Measurements from ENCODE around the gene MANEAL.

The MANEAL gene

DNA sequence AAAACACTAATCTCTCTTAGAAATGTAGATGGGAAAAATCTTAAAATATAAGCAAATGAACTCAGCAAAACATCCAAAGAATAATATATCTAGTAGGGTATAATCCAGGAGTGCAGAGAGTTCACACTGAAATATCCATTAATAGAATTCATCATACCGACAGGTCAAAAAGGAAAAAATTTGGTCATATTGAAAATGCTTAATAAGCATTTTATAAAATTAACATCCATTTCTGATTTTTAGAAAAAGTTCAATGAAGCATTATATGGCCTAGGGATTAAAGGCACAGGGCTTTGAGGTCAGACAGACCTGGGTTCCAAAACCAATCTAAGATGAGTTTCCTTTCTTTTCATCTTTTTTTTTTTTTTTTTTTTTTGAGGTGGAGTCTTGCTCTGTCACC lies 45.1 kb upstream of the MANEAL start (continued):
- TF ChIP-seq, protein P1, sequence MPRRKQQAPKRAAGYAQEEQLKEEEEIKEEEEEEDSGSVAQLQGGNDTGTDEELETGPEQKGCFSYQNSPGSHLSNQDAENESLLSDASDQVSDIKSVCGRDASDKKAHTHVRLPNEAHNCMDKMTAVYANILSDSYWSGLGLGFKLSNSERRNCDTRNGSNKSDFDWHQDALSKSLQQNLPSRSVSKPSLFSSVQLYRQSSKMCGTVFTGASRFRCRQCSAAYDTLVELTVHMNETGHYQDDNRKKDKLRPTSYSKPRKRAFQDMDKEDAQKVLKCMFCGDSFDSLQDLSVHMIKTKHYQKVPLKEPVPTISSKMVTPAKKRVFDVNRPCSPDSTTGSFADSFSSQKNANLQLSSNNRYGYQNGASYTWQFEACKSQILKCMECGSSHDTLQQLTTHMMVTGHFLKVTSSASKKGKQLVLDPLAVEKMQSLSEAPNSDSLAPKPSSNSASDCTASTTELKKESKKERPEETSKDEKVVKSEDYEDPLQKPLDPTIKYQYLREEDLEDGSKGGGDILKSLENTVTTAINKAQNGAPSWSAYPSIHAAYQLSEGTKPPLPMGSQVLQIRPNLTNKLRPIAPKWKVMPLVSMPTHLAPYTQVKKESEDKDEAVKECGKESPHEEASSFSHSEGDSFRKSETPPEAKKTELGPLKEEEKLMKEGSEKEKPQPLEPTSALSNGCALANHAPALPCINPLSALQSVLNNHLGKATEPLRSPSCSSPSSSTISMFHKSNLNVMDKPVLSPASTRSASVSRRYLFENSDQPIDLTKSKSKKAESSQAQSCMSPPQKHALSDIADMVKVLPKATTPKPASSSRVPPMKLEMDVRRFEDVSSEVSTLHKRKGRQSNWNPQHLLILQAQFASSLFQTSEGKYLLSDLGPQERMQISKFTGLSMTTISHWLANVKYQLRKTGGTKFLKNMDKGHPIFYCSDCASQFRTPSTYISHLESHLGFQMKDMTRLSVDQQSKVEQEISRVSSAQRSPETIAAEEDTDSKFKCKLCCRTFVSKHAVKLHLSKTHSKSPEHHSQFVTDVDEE (CRISPR knock-in tag; IDR thresholded peaks at IDR 0.05), result no peak
- no peak for TF ChIP-seq TOX (CRISPR knock-in tag; IDR thresholded peaks at IDR 0.05; ENCODE audit: borderline replicate concordance)

DNA sequence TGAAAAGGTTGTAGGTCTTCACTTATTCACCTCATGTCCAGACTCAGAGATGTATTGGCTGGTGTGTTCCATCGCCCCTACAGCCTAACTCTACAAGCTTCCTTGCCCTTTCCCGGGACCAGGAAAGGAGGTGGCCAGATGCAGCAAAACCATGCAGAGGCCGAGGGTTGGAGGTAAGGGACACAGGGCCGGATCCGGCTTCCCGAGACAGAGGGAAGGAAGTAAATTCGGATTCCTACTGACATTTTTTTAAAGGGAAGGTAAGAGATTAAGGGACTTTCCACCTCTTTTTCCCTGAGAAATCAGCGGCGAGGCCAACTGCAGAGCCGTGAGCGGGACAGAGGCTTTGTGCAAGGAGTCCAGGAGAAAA lies 41.4 kb upstream of the MANEAL start:
- no peak for TF ChIP-seq SNAI2 (CRISPR knock-in tag; IDR thresholded peaks at IDR 0.05)
- no peak for TF ChIP-seq ARNTL (CRISPR knock-in tag; IDR thresholded peaks at IDR 0.05; ENCODE audit: borderline replicate concordance, low read depth)
- TF ChIP-seq CSDC2 (CRISPR knock-in tag; IDR thresholded peaks at IDR 0.05), result no peak
- TF ChIP-seq, protein P1 (CRISPR knock-in tag; IDR thresholded peaks at IDR 0.05), result no peak
- TF ChIP-seq ZC3H10 (CRISPR knock-in tag; IDR thresholded peaks at IDR 0.05), result no peak
- TF ChIP-seq, protein P2, sequence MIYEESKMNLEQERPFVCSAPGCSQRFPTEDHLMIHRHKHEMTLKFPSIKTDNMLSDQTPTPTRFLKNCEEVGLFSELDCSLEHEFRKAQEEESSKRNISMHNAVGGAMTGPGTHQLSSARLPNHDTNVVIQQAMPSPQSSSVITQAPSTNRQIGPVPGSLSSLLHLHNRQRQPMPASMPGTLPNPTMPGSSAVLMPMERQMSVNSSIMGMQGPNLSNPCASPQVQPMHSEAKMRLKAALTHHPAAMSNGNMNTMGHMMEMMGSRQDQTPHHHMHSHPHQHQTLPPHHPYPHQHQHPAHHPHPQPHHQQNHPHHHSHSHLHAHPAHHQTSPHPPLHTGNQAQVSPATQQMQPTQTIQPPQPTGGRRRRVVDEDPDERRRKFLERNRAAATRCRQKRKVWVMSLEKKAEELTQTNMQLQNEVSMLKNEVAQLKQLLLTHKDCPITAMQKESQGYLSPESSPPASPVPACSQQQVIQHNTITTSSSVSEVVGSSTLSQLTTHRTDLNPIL (CRISPR knock-in tag; IDR thresholded peaks at IDR 0.05; ENCODE audit: low read depth), result no peak
- no peak for TF ChIP-seq RARB (CRISPR knock-in tag; IDR thresholded peaks at IDR 0.05)
- TF ChIP-seq, protein P3, sequence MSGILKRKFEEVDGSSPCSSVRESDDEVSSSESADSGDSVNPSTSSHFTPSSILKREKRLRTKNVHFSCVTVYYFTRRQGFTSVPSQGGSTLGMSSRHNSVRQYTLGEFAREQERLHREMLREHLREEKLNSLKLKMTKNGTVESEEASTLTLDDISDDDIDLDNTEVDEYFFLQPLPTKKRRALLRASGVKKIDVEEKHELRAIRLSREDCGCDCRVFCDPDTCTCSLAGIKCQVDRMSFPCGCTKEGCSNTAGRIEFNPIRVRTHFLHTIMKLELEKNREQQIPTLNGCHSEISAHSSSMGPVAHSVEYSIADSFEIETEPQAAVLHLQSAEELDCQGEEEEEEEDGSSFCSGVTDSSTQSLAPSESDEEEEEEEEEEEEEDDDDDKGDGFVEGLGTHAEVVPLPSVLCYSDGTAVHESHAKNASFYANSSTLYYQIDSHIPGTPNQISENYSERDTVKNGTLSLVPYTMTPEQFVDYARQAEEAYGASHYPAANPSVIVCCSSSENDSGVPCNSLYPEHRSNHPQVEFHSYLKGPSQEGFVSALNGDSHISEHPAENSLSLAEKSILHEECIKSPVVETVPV (CRISPR knock-in tag; IDR thresholded peaks at IDR 0.05), result no peak
- TF ChIP-seq ESRRG (CRISPR knock-in tag; IDR thresholded peaks at IDR 0.05), result no peak
- TF ChIP-seq PPARA (CRISPR knock-in tag; IDR thresholded peaks at IDR 0.05; ENCODE audit: borderline replicate concordance), result no peak
- no peak for TF ChIP-seq ZFP3 (CRISPR knock-in tag; IDR thresholded peaks at IDR 0.05)
- no peak for TF ChIP-seq ISL1 (CRISPR knock-in tag; IDR thresholded peaks at IDR 0.05)
- TF ChIP-seq, protein P4, sequence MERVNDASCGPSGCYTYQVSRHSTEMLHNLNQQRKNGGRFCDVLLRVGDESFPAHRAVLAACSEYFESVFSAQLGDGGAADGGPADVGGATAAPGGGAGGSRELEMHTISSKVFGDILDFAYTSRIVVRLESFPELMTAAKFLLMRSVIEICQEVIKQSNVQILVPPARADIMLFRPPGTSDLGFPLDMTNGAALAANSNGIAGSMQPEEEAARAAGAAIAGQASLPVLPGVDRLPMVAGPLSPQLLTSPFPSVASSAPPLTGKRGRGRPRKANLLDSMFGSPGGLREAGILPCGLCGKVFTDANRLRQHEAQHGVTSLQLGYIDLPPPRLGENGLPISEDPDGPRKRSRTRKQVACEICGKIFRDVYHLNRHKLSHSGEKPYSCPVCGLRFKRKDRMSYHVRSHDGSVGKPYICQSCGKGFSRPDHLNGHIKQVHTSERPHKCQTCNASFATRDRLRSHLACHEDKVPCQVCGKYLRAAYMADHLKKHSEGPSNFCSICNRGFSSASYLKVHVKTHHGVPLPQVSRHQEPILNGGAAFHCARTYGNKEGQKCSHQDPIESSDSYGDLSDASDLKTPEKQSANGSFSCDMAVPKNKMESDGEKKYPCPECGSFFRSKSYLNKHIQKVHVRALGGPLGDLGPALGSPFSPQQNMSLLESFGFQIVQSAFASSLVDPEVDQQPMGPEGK (CRISPR knock-in tag; IDR thresholded peaks at IDR 0.05; ENCODE audit: borderline replicate concordance), result no peak
- TF ChIP-seq TCF4 (CRISPR knock-in tag; IDR thresholded peaks at IDR 0.05; ENCODE audit: borderline replicate concordance), result no peak
- no peak for ATAC-seq

DNA sequence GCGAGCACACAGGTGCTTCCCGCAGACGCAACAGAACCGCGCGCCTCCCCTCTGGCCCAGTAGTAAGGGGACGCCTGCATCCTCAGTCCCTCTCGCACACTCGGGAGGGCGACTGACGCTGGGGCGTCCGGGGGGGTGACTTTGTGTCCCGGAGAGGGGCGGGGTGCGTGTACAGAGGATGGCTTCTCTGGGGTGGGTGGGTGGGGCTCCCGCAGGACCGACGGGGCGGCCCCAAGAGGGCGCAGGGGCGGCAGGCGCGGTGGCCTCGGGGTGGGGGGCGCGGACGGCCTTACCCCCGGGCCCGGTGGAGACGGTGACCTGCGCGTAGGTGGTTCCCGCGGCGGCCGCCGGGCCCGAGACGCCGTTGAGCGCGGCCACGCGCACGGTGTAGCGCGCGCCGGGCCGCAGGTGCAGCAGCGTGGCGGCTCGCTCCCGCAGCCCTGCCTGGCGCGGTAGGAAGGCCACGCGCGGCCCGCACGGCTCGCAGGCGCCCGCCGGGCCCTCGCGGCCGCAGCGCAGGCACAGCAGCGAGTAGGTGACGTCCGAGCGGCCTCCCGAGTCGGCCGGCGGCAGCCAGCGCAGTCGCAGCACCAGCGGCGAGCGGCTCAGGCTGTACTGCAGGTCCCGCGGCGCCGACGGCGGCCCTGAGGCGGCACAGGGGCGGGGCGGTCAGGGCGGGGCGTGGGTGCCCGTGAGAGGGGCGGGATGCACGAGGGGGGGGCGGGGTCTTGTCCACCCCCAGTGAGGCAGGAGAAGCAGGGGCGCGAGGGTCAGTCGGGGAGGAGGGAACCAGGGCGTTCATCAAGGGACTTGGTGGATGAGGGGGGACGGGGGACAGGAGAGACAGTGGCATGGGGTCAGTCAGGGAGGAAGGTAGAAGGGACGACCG lies 40.8 kb upstream of the MANEAL start:
- peak; percentile 83 for ATAC-seq
- no peak for TF ChIP-seq SNAI2 (CRISPR knock-in tag; IDR thresholded peaks at IDR 0.05)
- TF ChIP-seq PPARA (CRISPR knock-in tag; IDR thresholded peaks at IDR 0.05; ENCODE audit: borderline replicate concordance), result no peak
- no peak for TF ChIP-seq ZNF70 (CRISPR knock-in tag; IDR thresholded peaks at IDR 0.05)
- TF ChIP-seq, protein P1 (CRISPR knock-in tag; IDR thresholded peaks at IDR 0.05), result no peak
- TF ChIP-seq BACH2 (CRISPR knock-in tag; IDR thresholded peaks at IDR 0.05; ENCODE audit: borderline replicate concordance), result no peak
- no peak for TF ChIP-seq ISL1 (CRISPR knock-in tag; IDR thresholded peaks at IDR 0.05)
- TF ChIP-seq ZFP3 (CRISPR knock-in tag; IDR thresholded peaks at IDR 0.05), result no peak
- TF ChIP-seq TOX (CRISPR knock-in tag; IDR thresholded peaks at IDR 0.05; ENCODE audit: borderline replicate concordance), result no peak
- no peak for TF ChIP-seq TCF4 (CRISPR knock-in tag; IDR thresholded peaks at IDR 0.05; ENCODE audit: borderline replicate concordance)
- TF ChIP-seq ZFP30 (CRISPR knock-in tag; IDR thresholded peaks at IDR 0.05), result no peak
- TF ChIP-seq RARB (CRISPR knock-in tag; IDR thresholded peaks at IDR 0.05), result no peak
- TF ChIP-seq, protein P5, sequence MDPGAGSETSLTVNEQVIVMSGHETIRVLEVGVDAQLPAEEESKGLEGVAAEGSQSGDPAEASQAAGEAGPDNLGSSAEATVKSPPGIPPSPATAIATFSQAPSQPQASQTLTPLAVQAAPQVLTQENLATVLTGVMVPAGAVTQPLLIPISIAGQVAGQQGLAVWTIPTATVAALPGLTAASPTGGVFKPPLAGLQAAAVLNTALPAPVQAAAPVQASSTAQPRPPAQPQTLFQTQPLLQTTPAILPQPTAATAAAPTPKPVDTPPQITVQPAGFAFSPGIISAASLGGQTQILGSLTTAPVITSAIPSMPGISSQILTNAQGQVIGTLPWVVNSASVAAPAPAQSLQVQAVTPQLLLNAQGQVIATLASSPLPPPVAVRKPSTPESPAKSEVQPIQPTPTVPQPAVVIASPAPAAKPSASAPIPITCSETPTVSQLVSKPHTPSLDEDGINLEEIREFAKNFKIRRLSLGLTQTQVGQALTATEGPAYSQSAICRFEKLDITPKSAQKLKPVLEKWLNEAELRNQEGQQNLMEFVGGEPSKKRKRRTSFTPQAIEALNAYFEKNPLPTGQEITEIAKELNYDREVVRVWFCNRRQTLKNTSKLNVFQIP (CRISPR knock-in tag; IDR thresholded peaks at IDR 0.05; ENCODE audit: borderline replicate concordance, low read depth), result no peak
- TF ChIP-seq ZNF8 (CRISPR knock-in tag; IDR thresholded peaks at IDR 0.05), result no peak

Measured in SK-N-SH treated with all-trans-retinoic acid at 6 μM for 48 hours (cell line).